ENCODE data around the gene KCNMB2. TPM values are rescaled to one million over a fixed set of nuclear protein-coding genes. Genes with fewer than 3 reads are reported as not detected.

Gene KCNMB2
- total RNA-seq, 1 experiment from 2014 or later = not detected

- no peak for DNase-seq (ENCODE audit: low read depth)
Measured at GRCh38 chr3:178749471-178749870, 213.2 kb downstream of the KCNMB2 start.

- no peak for DNase-seq (ENCODE audit: low read depth)
Measured at GRCh38 chr3:178750639-178751300, 214.5 kb downstream of the KCNMB2 start.

- no peak for DNase-seq (ENCODE audit: low read depth)
Measured at GRCh38 chr3:178752843-178753242, 216.6 kb downstream of the KCNMB2 start.

DNA sequence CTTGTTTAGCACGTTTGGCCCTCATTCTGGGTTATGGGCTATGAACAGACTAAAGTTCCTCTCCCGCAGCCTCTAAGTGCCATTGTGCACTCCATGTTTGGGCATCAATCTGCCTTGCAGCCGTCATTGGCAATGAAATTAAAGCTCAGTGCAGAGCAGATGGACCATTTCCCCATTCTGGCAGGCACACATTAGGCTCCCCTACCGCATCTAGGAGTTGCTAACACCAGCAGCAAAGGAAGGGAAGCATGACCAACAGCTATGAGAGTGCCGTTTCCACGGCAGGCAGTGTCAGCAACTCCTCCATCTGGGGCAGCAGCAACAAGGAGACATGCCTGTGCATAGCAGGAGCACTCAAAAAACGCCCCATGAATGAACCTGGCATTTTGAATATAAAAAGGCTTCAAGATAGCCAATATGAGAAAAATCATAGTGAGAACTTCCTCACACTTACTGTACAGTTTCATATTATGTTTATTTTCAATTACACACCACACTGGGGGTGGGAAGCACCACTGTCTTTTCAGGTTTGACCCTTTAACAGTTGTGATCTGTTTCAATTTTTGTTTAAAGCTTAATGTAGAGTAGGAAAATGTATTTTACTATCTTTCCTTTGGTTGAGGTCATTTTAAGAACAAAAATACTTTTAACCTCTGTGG lies 218.7 kb downstream of the KCNMB2 start:
- no peak for DNase-seq (ENCODE audit: low read depth)

DNA sequence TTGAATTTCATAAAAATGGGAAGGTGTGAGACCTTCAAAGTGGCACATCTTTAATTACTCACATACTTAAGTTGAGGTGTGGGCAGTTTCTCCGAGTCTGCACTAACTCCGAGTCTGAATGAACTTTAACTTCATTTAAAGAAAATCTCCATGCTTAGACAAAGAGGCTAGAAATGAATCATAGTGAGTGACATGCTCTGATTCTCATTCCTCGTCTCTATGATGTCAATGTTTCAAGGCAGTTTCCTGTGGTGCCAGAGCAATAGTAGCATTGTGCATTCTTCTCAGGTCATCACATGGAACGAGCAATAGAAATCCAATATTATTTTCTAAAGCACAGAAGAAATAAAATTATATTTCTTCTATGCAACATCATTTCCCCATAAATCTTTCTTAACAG lies 224.8 kb downstream of the KCNMB2 start:
- peak; percentile 51 for DNase-seq (ENCODE audit: low read depth)

GRCh38 chr3:178761461-178761860 lies 225.2 kb downstream of the KCNMB2 start:
- DNase-seq (ENCODE audit: low read depth) = no peak

DNA sequence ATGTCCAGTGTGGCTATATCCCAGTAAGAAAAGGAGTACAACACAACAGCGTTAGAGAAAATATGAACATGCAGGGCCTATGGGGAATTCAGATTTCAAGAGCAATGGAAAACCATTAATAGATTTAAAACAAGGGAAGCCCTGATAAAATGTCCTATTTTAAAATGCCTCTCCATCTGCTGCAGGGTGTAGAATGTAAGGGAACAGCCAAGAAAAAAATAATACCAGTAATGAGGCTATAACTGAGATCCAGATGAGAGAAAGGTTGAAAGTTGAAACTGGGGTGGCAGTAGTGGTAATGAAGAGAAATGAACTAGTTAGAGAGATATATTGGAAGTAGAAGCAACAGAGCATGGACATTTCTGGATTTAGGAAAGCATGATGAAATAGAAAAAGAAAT lies 226.1 kb downstream of the KCNMB2 start:
- no peak for DNase-seq (ENCODE audit: low read depth)

DNA sequence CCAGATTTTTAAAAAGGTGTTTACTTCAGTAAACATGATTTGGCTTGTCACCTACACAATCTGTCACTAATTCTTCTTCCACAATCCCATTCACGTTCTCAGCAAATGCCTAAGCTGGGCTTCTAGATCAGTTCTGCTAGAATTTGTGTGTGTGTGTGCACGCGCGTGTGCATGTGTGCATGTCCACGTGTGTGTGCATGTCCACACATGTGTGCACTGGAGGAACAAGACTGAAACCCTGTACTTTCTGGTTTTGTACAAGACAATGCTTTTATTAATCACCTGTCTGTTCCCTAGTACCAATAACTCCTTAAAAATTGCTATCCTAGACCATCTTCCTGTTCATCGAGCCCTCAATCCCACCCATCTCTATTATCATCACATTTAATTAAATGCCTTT lies 229.2 kb downstream of the KCNMB2 start:
- DNase-seq (ENCODE audit: low read depth) = no peak

DNA sequence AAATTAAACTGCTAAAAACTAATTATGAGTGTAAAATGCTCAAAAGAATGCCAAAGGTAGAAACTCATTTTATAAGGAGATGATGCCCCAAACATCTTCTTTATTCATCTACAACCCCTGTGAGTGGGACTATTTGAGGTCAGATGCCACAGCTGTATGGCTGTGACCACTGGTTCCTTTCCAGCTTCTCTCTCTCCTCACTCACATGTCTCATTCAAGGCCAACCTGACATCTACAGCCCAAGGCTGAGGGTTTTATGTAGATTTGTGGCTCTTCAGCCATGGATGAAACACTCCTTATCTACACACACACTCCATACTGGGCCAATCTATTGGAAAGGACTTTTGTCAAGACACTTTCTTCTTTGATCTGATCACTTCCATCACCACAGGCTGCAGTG lies 231.3 kb downstream of the KCNMB2 start:
- no peak for DNase-seq (ENCODE audit: low read depth)

DNA sequence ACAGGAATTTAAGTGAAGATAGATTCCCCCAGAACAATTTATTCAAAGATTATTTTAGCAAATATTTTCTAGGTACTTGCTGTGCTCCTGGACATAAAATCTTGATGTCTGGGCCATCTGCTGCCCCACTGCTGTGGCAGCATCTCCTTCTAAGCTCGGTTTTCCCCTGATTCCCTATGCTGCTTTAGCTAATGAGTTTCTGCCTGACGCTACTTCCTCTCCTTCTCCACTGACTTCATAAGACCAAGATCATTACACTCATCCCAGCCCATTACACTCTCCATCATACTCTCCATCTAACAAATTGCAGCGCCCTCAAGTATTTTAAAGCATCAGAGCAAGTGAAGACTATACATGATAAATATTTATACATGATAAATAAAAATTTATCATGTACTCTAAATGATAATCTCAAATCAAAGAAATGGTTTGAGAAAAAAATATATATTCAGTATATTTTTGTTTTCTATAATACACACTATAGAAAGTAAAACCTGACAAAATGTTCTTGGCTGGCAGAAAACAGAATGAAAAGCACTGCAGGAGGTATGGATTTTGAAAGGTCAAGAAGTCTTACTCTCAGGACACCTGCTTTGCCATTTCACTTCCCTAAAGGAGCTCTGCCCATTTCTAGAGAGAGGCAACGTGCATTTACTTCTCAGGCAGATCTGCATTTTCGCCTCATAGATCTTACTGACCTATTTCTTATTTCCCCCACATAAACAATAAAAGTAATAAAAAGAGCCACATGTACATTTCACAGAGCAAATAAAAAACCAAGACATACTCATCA lies 232.0 kb downstream of the KCNMB2 start:
- no peak for DNase-seq (ENCODE audit: low read depth)

DNA sequence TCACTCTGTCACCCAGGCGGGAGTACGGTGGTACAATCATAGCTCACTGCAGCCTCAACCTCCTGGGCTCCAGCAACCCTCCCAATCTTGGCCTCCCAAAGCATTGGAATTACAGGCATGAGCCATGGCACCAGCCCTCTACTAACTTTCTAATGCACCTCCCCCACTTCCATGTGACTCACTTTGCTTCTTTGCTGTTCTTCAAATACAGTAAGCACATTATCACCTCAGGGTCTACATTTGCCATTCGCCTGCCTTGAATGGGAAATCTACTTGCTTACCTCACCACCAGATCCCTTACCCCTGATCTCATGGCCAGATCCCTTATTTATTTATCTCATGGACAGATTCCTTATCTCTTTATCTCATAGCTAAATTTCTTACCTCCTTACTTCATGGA lies 235.3 kb downstream of the KCNMB2 start:
- peak; percentile 45 for DNase-seq (ENCODE audit: low read depth)

DNA sequence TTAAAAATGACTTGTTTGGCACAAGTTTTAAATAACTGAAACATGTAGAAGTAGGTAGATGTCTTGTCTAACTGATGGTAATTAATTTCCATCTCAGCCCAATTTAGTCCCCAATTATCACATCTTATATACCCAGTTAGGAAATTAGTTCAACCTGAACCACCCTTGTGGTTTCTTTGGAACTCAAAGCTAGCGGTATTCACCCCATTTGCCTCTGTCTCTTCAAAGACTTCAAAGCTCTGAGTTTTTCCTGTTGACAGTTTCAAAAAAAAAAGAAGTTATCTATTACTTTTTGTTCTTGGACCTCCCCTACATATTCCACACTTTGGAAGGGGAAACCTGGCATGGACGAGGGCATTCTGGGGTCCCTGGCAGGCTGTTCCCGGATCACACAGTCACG lies 236.5 kb downstream of the KCNMB2 start:
- DNase-seq (ENCODE audit: low read depth) = no peak

- no peak for DNase-seq (ENCODE audit: low read depth)
Measured at GRCh38 chr3:178773358-178773757, 237.1 kb downstream of the KCNMB2 start.

GRCh38 chr3:178777718-178778411 lies 241.6 kb downstream of the KCNMB2 start:
- peak; percentile 95 for DNase-seq (ENCODE audit: low read depth)

GRCh38 chr3:178778589-178778988 lies 242.4 kb downstream of the KCNMB2 start:
- no peak for DNase-seq (ENCODE audit: low read depth)

DNA sequence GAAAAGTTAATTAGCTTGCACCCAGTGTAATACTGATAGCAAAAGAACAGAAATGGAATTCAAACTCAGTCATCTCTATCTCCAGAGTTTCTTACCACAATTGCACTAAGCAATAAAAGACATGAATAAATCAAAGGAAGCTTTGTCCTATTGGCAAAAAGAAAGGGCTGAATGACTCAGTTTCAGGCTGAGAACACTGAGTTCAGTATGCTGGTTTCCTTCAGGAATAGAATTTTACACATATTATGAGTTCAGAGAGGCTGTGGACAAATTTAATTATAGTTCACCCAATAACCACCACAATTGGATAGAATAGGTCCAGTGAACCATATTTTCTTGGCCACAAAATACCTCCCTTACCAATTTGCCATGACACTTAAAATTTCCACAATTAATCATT lies 249.7 kb downstream of the KCNMB2 start:
- peak; percentile 75 for DNase-seq (ENCODE audit: low read depth)

- DNase-seq (ENCODE audit: low read depth) = no peak
Measured at GRCh38 chr3:178787960-178788359, 251.7 kb downstream of the KCNMB2 start.

DNA sequence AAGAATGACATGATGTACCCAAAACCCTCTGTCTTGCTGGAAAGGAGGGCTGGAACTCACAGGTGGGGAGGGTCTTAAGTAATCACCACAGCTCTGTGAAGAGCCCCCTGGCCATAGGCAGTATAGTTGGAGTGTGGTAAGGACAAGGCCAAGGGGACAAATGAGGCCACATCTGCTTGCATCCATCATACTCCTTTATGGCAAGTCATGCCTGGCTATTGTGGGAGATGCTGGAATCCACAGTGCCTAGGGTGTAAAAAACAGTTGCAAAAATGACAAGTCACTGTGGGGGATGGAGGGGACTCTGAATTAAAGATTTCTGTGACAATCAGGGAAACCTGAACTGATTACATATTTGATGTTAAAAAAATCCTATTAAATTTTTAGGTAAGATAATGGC lies 258.5 kb downstream of the KCNMB2 start:
- DNase-seq (ENCODE audit: low read depth) = no peak

DNA sequence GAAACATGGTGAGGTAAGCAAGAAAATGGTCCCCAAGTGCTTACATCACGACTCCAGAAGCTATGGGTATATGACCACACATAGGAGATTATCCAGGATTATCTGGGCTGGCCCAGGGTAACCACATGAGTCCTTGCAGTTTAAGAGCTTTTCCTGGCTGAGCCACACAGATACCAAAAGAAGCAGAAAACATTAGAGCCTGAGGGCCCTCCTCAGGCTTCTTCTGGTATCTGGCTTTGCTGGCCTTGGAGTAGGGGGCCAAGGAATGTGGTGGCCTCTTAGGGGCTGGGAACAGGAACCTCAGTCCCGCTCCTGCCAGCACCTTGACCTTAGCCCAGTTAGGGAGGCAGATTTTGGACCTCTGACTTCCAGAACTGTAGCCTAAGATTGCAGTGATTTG lies 259.1 kb downstream of the KCNMB2 start:
- no peak for DNase-seq (ENCODE audit: low read depth)

- no peak for DNase-seq (ENCODE audit: low read depth)
Measured at GRCh38 chr3:178802259-178802658, 266.0 kb downstream of the KCNMB2 start.

GRCh38 chr3:178802993-178803693 lies 266.9 kb downstream of the KCNMB2 start:
- DNase-seq (ENCODE audit: low read depth) = peak; percentile 33

Data from HT1080 (cell line).